Fibroblast of skin of left quadriceps (primary cell): ENCODE measurements around the gene NOTCH2.
"Not testable (repeated sequence)": the region's sequence is repeated elsewhere in the genome, so short reads cannot be mapped to it uniquely, and the experiment has no call there.

Experiments used
- DNase-seq, 2 experiments: peaks; one replicate each; pipeline ENCODE4 v3.0.0-alpha.2; 2013; ENCODE audit warnings: low read depth in 2 of 2

Gene NOTCH2

GRCh38 chr1:120068683-120069066 is 787 bp downstream of the NOTCH2 start:
- DNase-seq: not testable (repeated sequence)

GRCh38 chr1:120048208-120048607 is 21.3 kb downstream of the NOTCH2 start:
- peak in 1 of 2 experiments; percentile 8 for DNase-seq

GRCh38 chr1:120041771-120042170 is 27.7 kb downstream of the NOTCH2 start:
- DNase-seq: not testable (repeated sequence)

DNA sequence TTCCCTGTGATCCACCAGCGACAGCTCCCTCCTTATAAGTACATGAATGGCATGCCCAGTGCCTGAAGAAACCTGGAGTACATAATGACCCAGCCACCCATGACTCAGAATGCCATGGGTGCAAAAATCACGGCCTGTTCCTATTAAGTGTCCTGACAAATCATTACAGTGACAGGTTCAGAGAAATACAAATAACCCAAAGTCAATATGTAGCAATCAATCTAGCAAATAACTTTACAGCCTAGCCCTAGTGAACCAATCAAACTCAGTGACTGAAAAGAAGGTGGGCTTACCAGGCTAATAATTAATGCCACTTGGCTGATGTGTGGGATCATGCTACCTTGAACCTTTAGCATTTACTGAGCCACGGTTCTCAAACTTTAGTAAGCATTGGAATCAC is 37.2 kb downstream of the NOTCH2 start:
- not testable (repeated sequence) for DNase-seq

DNA sequence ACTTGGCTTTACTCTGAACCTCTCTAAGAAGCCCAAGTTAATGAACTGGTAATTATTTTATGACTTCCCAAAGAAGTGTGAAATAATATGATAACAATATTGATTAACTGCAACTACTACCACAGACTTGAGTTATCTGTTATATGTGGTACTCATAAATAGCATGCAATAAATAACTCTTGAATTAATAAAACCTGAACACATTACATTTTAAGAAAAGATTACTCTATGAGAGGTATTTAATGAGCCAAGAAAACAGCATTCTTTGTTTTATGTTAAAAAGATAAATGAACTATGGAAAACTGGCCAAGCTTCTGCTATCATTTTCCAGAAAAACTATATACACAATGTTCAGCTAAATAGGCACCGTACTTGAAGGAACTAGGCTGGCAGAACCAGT is 45.7 kb downstream of the NOTCH2 start:
- not testable (repeated sequence) for DNase-seq

DNA sequence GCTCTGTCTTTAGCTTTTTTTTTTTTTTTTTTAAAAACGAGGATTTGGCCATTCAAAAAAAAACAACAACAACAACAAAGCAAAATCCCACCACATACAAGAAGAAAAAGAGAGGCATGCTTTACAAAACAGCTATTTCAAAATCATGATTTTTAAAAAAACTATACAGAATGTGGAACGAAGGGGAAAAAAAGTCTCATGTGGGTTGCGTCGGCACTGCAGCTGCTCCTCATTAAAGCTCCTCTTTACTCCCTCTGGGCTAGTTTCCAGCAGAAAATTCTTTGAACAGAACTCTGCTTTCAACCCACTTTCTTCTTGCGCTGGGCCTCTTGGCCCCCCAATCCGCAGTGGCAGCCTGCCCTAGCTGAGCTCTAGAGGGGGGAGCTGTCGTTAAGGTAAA is 54.5 kb downstream of the NOTCH2 start:
- not testable (repeated sequence) for DNase-seq

DNA sequence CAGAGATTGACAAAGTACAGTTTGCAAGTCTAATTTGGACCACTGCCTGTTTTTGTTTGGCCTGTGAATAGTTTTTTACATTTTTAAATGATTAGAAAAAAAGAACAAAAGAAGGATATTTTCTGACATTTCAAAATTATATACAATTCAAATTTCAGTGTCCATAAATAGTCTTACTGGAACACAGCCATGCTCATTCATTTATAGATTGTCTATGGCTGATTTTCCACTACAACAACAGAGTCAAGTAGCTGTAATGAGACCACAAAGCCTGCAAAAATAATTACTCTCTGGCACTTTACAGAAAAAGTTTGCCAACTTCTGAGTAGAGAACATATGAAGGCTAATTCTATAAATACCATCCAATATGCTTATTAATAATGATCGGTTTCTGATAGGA is 61.1 kb downstream of the NOTCH2 start:
- not testable (repeated sequence) for DNase-seq

- not testable (repeated sequence) for DNase-seq
Observed at GRCh38 chr1:120007850-120008249, 61.6 kb downstream of the NOTCH2 start.

DNA sequence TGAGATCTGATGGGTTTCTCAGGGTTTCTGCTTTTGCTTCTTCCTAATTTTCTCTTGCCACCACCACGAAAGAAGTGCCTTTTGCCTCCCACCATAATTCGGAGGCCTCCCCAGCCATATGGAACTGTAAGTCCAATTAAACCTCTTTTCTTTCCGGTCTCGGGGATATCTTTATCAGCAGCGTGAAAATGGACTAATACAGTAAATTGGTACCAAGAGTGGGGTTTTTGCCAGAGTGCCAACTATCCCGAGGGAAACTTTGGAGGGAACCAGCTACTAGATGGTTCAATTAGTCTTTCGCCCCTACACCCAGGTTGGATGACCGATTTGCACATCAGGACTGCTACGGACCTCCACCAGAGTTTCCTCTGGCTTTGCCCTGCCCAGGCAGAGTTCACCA is 68.4 kb downstream of the NOTCH2 start:
- not testable (repeated sequence) for DNase-seq

- not testable (repeated sequence) for DNase-seq
Observed at GRCh38 chr1:119996731-119997312, 72.6 kb downstream of the NOTCH2 start.

DNA sequence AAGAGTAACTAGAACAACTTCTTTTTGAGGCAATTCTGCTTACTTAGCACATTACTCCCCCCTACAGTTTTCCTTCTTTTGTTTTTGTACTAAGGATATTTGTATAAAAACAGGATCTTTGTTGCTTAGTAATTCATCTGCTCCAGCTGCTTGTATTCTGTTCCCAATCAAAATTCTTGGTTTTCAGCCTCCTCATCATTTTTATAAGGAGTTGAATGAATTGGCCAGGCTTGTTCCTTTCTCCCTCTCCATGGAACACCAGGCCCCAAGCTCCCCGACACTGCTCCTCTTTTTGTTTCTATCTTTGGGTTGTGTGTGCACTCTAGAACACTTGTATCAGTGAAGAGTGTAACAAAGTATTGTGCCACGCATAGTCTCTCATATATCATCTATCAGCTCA is 73.5 kb downstream of the NOTCH2 start:
- not testable (repeated sequence) for DNase-seq

GRCh38 chr1:119988306-119989062 is 81.0 kb downstream of the NOTCH2 start:
- DNase-seq: no peak

DNA sequence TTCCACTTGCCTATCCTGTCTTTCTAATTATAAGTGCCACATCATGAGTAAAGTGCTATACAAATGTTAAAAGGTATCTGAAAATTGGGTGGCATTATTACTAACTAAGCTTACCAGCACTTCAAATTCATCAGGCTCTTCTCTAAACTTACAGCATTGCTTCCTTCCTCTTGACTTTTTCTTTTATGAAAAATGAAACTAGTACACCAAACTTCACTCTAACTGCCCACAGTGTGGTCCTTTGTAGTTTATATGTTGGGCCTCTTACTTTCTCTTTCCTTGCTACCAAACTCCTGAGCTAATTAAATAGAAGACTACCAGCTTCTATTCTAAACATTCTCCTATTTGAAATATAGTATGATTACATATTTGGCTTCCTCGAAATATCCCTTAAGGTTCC is 81.8 kb downstream of the NOTCH2 start:
- no peak for DNase-seq

DNA sequence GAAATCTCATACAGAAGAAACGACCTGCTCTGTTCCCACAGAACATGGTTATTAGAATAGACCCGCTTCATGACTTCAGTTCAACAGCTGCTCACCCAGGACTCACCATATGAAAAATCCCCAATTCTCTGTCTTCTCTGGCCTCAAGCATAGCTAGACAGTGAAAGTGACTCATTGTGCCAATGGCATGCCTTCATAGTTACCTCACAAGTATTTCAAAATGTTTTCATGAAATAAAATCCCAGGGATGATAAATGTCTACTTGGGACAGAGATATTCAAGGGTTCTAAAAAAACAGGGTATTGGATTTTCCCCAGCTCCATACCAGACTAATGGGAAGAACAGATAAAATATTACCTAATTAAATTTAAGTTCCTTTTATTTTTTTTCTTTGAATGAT is 82.3 kb downstream of the NOTCH2 start:
- DNase-seq: peak; percentile 83 to 87

GRCh38 chr1:119986007-119986497 is 83.4 kb downstream of the NOTCH2 start:
- peak in 1 of 2 experiments; percentile 21 for DNase-seq

- DNase-seq: no peak
Observed at GRCh38 chr1:119984771-119985170, 84.7 kb downstream of the NOTCH2 start.

GRCh38 chr1:119981986-119982815 is 87.3 kb downstream of the NOTCH2 start:
- peak in 1 of 2 experiments; percentile 31 for DNase-seq

GRCh38 chr1:119981496-119981895 is 88.0 kb downstream of the NOTCH2 start:
- no peak for DNase-seq

DNA sequence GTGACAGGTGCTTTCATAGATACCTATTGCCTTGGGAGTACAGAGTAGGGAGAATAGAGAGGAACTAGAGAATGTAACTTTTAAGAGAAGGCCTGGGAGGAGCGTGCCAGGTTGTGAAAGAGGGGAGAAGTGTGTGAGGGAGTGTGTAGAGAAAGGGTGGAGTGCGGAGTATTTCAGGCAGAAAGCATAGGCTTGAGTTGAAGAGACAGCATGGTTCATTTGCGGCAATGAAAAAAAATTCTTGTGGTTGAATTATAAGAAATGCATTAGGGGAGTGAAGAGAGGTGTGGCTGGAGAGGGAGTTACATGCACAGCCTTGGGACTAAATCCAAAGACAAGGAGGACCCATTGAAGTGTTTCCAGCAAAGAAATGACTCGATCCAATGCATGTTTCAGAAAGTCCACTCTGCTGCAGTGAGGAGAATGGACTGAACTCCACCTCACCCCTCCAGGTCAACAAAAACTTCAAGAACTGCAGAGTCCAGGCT is 91.4 kb downstream of the NOTCH2 start:
- no peak for DNase-seq

- not testable (repeated sequence) for DNase-seq
Observed at GRCh38 chr1:119977113-119977736, 92.2 kb downstream of the NOTCH2 start.

DNA sequence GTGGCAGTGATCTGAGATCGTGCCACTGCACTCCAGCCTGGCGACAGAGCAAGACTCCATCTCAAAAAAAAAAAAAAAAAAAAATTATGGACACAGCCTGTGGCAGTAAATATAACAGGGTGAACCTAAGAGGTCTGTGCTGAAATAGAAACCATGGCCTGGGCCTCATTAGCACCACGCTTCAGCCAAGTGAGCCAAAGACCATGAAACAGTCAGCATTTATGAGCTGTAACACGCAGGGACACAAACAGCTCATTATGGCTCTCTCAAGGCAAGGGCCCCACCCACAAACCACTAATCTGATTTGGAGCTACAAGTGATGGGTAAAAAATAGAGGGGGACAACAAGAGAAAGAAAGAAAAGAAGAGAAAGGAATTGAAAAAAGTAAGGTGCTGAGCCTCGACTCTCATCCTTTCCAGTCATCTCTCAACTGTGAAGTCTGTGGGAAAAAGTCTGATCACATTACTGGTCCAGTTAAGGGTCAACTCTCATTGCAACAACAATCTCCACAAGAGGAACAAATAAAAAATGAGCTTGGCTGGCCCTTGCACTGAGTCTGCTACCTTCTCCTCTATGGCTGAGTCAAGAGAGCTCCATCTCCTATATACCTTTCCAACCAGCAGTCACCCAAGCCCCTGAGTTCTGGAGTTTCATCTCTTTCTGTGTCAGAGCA is 93.7 kb downstream of the NOTCH2 start:
- DNase-seq: not testable (repeated sequence)
